Stomach (tissue), 9 donors: ENCODE results near the gene DCDC2C. TPM values are rescaled to one million over a fixed set of nuclear protein-coding genes. Genes with fewer than 3 reads are reported as not detected.

Source experiments
- DNase-seq, 2 donors: peaks; one replicate each; pipeline versions ENCODE4 v3.0.0 to v3.0.0-alpha.2; 2013 to 2019
- H3K27ac ChIP-seq, 5 donors: fragments of 200-600 bp in 4 of 5; sonication (generic) in 4 of 5; one replicate each; pipeline ENCODE4 v1.5.1; 2013 to 2019; ENCODE audit warnings: mild to moderate bottlenecking in 1 of 5, moderate library complexity in 1 of 5
- H3K27me3 ChIP-seq, 3 donors: fragments of 200-600 bp; sonication (generic); one replicate each; pipeline ENCODE4 v1.5.1; 2017 to 2019; ENCODE audit warnings: mixed run types in 1 of 3
- H3K36me3 ChIP-seq, 4 donors: fragments of 200-600 bp; sonication (generic); 1 replicate in 3 of 4; 2 replicates in 1 of 4; pipeline ENCODE4 v1.5.1; 2016 to 2019
- H3K4me1 ChIP-seq, 4 donors: fragments of 200-600 bp; sonication (generic); one replicate each; pipeline ENCODE4 v1.5.1; 2016 to 2019
- H3K4me3 ChIP-seq, 4 donors: fragments of 200-600 bp; sonication (generic) in 3 of 4; one replicate each; pipeline ENCODE4 v1.5.1; 2016 to 2019; ENCODE audit warnings: mild to moderate bottlenecking in 1 of 4
- H3K9me3 ChIP-seq, 4 donors: fragments of 200-600 bp; sonication (generic); one replicate each; pipeline ENCODE4 v1.5.1; 2016 to 2019
- EP300 ChIP-seq: sonication (generic); formaldehyde crosslinking; IDR thresholded peaks from one replicate; pipeline ENCODE4 v1.6.1; 2017; ENCODE audit warnings: antibody characterized with exemption
- POLR2A ChIP-seq, 4 donors: fragments of 450-650 bp; IDR thresholded peaks; one replicate each; pipeline ENCODE4 v1.6.1; 2016; ENCODE audit warnings: antibody characterized with exemption in 4 of 4, control low read depth in 2 of 4, mild to moderate bottlenecking in 1 of 4, moderate library complexity in 1 of 4
- POLR2AphosphoS5 ChIP-seq, 3 donors: sonication (generic); formaldehyde crosslinking; IDR thresholded peaks; one replicate each; pipeline ENCODE4 v1.6.1; 2016; ENCODE audit warnings: antibody characterized with exemption in 3 of 3
- whole genome bisulfite sequencing, 5 donors: extraction: QIAGEN DNeasy Blood & Tissue Kit in 3 of 5; methylation state at CpG; one replicate each; pipeline versions ENCODE4 v1.1.5 to v1.1.7; 2013 to 2018; 5-methylcytosine and 5-hydroxymethylcytosine counted together
- intact Hi-C: fragments of 100-400 bp; cut with DNase I; formaldehyde crosslinking; loops from one replicate; pipeline ENCODE4 v1.15.1; 2023; ENCODE audit warnings: low total_unique reads
- polyA plus RNA-seq, 3 donors: library from polyadenylated mRNA; stranded (reverse); fragments of 200-250 nt; gene quantifications; one replicate each; pipeline ENCODE4 v1.2.3, GENCODE V29; 2013
- total RNA-seq, 5 donors: library from RNA; depleted of rRNA; stranded (reverse); fragments of >200 nt; gene quantifications; one replicate each; pipeline versions ENCODE4 v1.1.0 to v1.2.3, GENCODE V29; 2014 to 2016
- TF ChIP-seq, protein P1 (sequence below), 7 experiments: fragments of 450-650 bp in 4 of 7; fragments of 200-600 bp in 3 of 7; sonication (generic) in 3 of 7; IDR thresholded peaks; one replicate each; pipeline ENCODE4 v1.5.1; 2016 to 2019; ENCODE audit warnings: antibody characterized with exemption in 7 of 7, control low read depth in 2 of 7, mild to moderate bottlenecking in 1 of 7
- donor health status: healthy with polysubstance abuse.
- donor health status: Bipolar disorder and iron deficiency.
- donor health status: healthy.

DCDC2C gene
- total and polyA plus RNA-seq, 8 donors, result not detected

DNA sequence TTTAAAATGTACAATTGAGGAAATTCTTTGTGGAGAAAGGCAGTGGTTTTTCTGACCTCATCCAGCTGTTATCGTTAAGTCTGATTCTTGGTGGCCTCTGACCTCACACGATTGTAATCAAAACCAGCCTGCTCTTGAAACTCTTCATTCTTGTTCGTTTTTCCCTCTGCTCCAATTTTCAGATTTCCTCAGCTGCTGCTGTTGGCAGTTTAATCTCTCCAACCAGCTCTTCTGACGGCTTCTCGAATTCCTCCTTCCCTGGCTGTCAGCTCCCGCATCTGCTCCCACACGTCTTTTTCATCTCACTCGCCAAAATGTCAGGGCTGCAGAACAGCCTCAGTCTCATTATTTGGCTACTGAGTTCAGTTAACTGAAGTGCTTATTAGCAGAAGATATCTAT is 136.1 kb downstream of the DCDC2C start:
- no peak overlapping the region for H3K27ac ChIP-seq
- no peaks in the 10 kb centered on the region for H3K36me3 ChIP-seq
- intact Hi-C loops, result no loop called here
- TF ChIP-seq EP300 (no peak), POLR2A (IDR thresholded peaks at IDR 0.05) (no peak), POLR2AphosphoS5 (IDR thresholded peaks at IDR 0.05) (no peak)
- TF ChIP-seq, protein P1, sequence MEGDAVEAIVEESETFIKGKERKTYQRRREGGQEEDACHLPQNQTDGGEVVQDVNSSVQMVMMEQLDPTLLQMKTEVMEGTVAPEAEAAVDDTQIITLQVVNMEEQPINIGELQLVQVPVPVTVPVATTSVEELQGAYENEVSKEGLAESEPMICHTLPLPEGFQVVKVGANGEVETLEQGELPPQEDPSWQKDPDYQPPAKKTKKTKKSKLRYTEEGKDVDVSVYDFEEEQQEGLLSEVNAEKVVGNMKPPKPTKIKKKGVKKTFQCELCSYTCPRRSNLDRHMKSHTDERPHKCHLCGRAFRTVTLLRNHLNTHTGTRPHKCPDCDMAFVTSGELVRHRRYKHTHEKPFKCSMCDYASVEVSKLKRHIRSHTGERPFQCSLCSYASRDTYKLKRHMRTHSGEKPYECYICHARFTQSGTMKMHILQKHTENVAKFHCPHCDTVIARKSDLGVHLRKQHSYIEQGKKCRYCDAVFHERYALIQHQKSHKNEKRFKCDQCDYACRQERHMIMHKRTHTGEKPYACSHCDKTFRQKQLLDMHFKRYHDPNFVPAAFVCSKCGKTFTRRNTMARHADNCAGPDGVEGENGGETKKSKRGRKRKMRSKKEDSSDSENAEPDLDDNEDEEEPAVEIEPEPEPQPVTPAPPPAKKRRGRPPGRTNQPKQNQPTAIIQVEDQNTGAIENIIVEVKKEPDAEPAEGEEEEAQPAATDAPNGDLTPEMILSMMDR (IDR thresholded peaks at IDR 0.05), result no peak
- peak in 1 of 2 donors; percentile 15 for DNase-seq
- no peak overlapping the region for H3K4me3 ChIP-seq
- 13 to 27% (median 17%) methylated on average over 8 of the region's 8 CpGs for WGBS, 5 donors
- peaks cover 0 to 4% (median 0%) of the 10 kb centered on the region in 4 donors for H3K9me3 ChIP-seq
- H3K27me3 ChIP-seq, result no peaks in the 10 kb centered on the region
- peaks cover 0 to 7% (median 2%) of the 10 kb centered on the region in 4 donors for H3K4me1 ChIP-seq

DNA sequence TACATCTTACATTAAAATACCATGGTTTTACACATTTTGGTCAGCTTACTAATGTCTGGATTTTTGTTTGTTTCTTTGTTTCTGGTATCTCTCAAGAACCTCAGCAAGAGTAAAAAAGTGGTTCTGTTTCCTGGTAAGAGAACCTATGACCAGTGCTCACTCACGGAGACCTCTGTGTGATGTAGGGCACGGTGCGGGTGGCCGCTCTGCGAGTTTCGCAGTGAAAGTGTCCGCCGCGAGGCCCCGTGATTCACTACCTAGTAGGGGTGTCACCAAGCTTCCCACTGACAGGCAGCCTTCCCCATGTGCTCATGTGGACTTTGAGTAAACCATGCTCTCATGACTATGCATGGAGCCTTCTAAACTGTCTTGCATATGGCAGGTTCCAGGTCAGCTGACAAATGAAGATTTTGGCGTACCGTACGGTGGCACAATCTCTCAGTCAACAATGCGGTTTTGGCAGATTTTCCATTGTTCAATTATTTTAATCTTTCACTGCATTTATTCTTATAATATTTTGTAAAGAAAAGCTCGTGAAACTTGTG is 137.3 kb downstream of the DCDC2C start:
- intact Hi-C loops, result no loop called here

DNA sequence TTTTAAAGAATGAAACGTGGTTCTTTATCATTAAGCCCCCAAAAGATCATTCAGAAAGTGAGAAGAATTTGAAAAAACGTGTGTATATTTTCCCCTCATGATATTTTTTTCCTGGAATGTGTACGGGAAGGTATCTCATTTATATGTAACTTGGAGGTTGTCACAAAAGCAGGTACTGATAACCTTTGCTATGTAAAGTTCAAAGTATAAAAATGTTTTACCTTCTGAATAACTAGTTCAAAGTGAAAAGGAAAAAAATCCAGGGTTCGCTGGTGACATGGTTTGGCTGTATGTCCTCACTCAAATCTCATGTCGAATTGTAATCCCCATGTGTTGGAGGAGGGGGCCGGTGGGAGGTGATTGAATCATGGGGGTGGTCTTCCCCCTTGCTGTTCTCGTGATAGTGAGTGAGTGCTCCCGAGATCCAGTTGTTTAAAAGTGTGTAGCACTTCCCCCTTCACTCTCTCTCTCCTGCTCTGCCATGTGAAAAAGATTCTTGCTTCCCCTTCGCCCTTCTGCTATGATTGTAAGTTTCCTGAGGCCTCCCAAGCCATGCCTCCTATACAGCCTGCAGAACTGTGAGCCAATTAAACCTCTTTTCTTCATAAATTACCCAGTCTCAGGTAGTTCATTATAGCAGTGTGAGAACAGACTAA is 144.2 kb downstream of the DCDC2C start:
- whole genome bisulfite sequencing, 5 donors, result 21 to 41% (median 34%) methylated on average over 9 of the region's 9 CpGs
- Histone ChIP-seq H3K9me3 (peaks cover 0 to 6% (median 0%) of the 10 kb centered on the region in 4 donors), H3K4me3 (no peak overlapping the region), H3K4me1 (no peaks in the 10 kb centered on the region), H3K36me3 (no peaks in the 10 kb centered on the region), H3K27me3 (no peaks in the 10 kb centered on the region), H3K27ac (peak overlapping the region in 2 of 5 donors; percentile 18 to 50)
- TF ChIP-seq POLR2A (IDR thresholded peaks at IDR 0.05) (no peak), POLR2AphosphoS5 (IDR thresholded peaks at IDR 0.05) (no peak), EP300 (no peak)
- TF ChIP-seq, protein P1 (IDR thresholded peaks at IDR 0.05), result no peak
- DNase-seq, result peak in 1 of 2 donors; percentile 18
- intact Hi-C loops, result no loop called here

More for the DNA sequence above, 137.3 kb downstream of the DCDC2C start:
- no peak overlapping the region for H3K4me3 ChIP-seq
- no peaks in the 10 kb centered on the region for H3K36me3 ChIP-seq
- no peak overlapping the region for H3K27ac ChIP-seq
- TF ChIP-seq POLR2AphosphoS5 (IDR thresholded peaks at IDR 0.05) (no peak), POLR2A (IDR thresholded peaks at IDR 0.05) (no peak), EP300 (no peak)
- TF ChIP-seq, protein P1 (IDR thresholded peaks at IDR 0.05), result no peak
- H3K4me1 ChIP-seq, result peaks cover 0 to 7% (median 2%) of the 10 kb centered on the region in 4 donors
- peaks cover 0 to 4% (median 0%) of the 10 kb centered on the region in 4 donors for H3K9me3 ChIP-seq
- WGBS, 5 donors, result 89 to 94% (median 91%) methylated on average over 15 of the region's 15 CpGs
- DNase-seq, result no peak
- H3K27me3 ChIP-seq, result no peaks in the 10 kb centered on the region

DNA sequence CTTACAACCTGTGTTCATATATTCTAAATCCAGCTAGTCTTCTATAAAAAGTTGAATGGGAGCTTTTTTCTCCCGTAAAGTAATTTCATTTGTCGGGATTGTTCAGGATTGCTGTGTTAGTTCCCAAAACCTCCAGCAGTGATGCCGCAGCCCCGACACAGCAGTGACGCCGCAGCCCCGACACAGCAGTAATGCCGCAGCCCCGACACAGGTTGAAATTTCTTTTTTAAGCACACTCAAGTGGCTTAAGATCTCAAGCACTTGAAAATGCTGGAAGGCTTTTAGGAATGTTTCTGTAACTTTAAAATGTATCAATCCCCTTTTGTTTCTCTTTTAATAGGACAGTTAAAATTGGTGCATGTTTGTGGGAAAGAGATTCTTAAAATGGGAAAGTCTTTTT is 145.4 kb downstream of the DCDC2C start:
- Histone ChIP-seq H3K9me3 (peaks cover 3 to 14% (median 8%) of the 10 kb centered on the region in 4 donors), H3K4me1 (no peaks in the 10 kb centered on the region), H3K27ac (no peak overlapping the region), H3K36me3 (no peaks in the 10 kb centered on the region), H3K4me3 (no peak overlapping the region), H3K27me3 (no peaks in the 10 kb centered on the region)
- TF ChIP-seq EP300 (no peak), POLR2A (IDR thresholded peaks at IDR 0.05) (no peak)
- TF ChIP-seq, protein P1 (IDR thresholded peaks at IDR 0.05), result no peak
- 77 to 95% (median 88%) methylated on average over 9 of the region's 9 CpGs for WGBS, 5 donors
- no peak for DNase-seq
- intact Hi-C loops, result no loop called here
